Mammary epithelial cell (primary cell): Measurements from ENCODE around the gene ZNF223.

Source experiments
- CTCF ChIP-seq, 2 donors: IDR thresholded peaks in 1 of 2; conservative IDR thresholded peaks in 1 of 2; 2 replicates each; pipeline ENCODE4 v1.5.1; 2011 to 2012; ENCODE audit warnings: inconsistent platforms in 2 of 2, low read length in 2 of 2, mild to moderate bottlenecking in 2 of 2, control low read depth in 1 of 2, low read depth in 1 of 2; ENCODE audit not compliant: insufficient read depth in 1 of 2; ENCODE audit errors: extremely low read depth in 1 of 2
- EZH2 ChIP-seq: IDR thresholded peaks from 2 replicates; pipeline ENCODE4 v1.6.1; 2012; ENCODE audit warnings: low read length, inconsistent platforms, borderline replicate concordance

DNA sequence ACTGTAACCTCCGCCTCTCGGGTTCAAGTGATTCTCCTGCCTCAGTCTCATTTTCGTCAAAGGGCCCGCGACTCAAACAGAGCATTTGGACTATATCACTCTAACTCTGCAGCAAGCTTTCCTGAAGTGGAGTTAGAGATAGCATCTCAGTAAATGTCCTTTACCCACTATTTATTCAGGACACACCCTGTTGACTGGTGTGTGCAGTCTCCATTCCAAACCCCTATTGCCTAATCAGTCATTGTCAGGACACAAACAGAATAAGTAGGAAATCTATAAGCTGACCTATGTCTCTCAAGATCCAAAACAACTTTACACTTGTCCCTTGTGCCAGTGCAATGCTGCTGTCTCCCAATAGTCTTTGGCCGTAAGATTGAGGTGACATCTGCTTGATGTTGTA is 25.2 kb upstream of the ZNF223 start:
- TF ChIP-seq CTCF (conservative IDR thresholded peaks at IDR 0.05 in 1 of 2, IDR thresholded peaks at IDR 0.05 in 1 of 2; ENCODE audit: extremely low read depth in 1 of 2, insufficient read depth in 1 of 2, low read depth in 1 of 2, low read length in 2 of 2) (no peak), EZH2 (no peak)
